KMS-11 (cell line): ENCODE data around the gene SPATS2.

Source experiments
- H2AFZ ChIP-seq: fragments of 200-600 bp; sonication (generic); 2 replicates; pipeline ENCODE4 v1.6.1; 2016; ENCODE audit warnings: antibody characterized with exemption, mixed run types, low read depth
- H3K27ac ChIP-seq: fragments of 200-600 bp; sonication (generic); 2 replicates; pipeline ENCODE4 v1.6.1; 2016; ENCODE audit warnings: mild to moderate bottlenecking, mixed run types
- H3K27me3 ChIP-seq: fragments of 200-600 bp; sonication (generic); 2 replicates; pipeline ENCODE4 v1.6.1; 2017; ENCODE audit warnings: mild to moderate bottlenecking, low read depth, mixed run types, moderate library complexity; ENCODE audit not compliant: insufficient read depth
- H3K36me3 ChIP-seq: fragments of 200-600 bp; sonication (generic); 2 replicates; pipeline ENCODE4 v1.6.1; 2017; ENCODE audit warnings: mild to moderate bottlenecking, mixed run types; ENCODE audit not compliant: insufficient read depth
- H3K4me1 ChIP-seq: fragments of 200-600 bp; sonication (generic); 2 replicates; pipeline ENCODE4 v1.6.1; 2016; ENCODE audit warnings: mild to moderate bottlenecking, low read depth, mixed run types; ENCODE audit not compliant: poor library complexity, severe bottlenecking
- H3K4me2 ChIP-seq: fragments of 200-600 bp; sonication (generic); 2 replicates; pipeline ENCODE4 v1.7.0; 2016; ENCODE audit warnings: mild to moderate bottlenecking, mixed run types
- H3K4me3 ChIP-seq: fragments of 200-600 bp; sonication (generic); IDR thresholded peaks from 2 replicates; pipeline ENCODE4 v1.6.1; 2017; ENCODE audit warnings: low read depth, low read length, mixed read lengths; ENCODE audit not compliant: insufficient read depth
- H3K79me2 ChIP-seq: fragments of 200-600 bp; sonication (generic); 2 replicates; pipeline ENCODE4 v1.6.1; 2016; ENCODE audit warnings: low read depth, mixed run types; ENCODE audit not compliant: insufficient read depth
- H3K9ac ChIP-seq: fragments of 200-600 bp; sonication (generic); 2 replicates; pipeline ENCODE4 v1.6.1; 2016; ENCODE audit warnings: mild to moderate bottlenecking, mixed run types
- H4K20me1 ChIP-seq: fragments of 200-600 bp; sonication (generic); 2 replicates; pipeline ENCODE4 v1.6.1; 2016; ENCODE audit warnings: mild to moderate bottlenecking, mixed run types; ENCODE audit not compliant: insufficient read depth
- CTCF ChIP-seq: fragments of 200-600 bp; sonication (generic); conservative IDR thresholded peaks from 2 replicates; pipeline ENCODE4 v1.6.1; 2017; ENCODE audit warnings: low read depth, mild to moderate bottlenecking, antibody characterized with exemption, low read length, moderate library complexity, mixed read lengths

Gene SPATS2

GRCh38 chr12:49489154-49489553, 121.9 kb downstream of the SPATS2 start:
- Histone ChIP-seq H3K4me1 (peaks cover 75% of the 10 kb centered on the region), H3K9ac (no peak overlapping the region), H3K4me3 (no peak overlapping the region), H3K4me2 (no peak overlapping the region), H3K36me3 (no peaks in the 10 kb centered on the region), H2AFZ (no peak overlapping the region), H3K27me3 (no peaks in the 10 kb centered on the region), H3K27ac (no peak overlapping the region), H4K20me1 (no peaks in the 10 kb centered on the region), H3K79me2 (peaks cover 8% of the 10 kb centered on the region; the same call in 1 of the 2 replicates)
- TF ChIP-seq CTCF = no peak

GRCh38 chr12:49489720-49490119, 122.5 kb downstream of the SPATS2 start:
- H3K4me3 ChIP-seq = no peak overlapping the region
- H3K27me3 ChIP-seq = no peaks in the 10 kb centered on the region
- H3K36me3 ChIP-seq = no peaks in the 10 kb centered on the region; the same call in 1 of the 2 replicates
- no peaks in the 10 kb centered on the region for H4K20me1 ChIP-seq
- peaks cover 76% of the 10 kb centered on the region for H3K4me1 ChIP-seq
- no peak for TF ChIP-seq CTCF
- no peak overlapping the region for H3K4me2 ChIP-seq
- H2AFZ ChIP-seq = no peak overlapping the region
- H3K27ac ChIP-seq = no peak overlapping the region
- H3K9ac ChIP-seq = no peak overlapping the region
- H3K79me2 ChIP-seq = peaks cover 3% of the 10 kb centered on the region; the same call in 1 of the 2 replicates

GRCh38 chr12:49491823-49492222, 124.6 kb downstream of the SPATS2 start:
- no peaks in the 10 kb centered on the region; the same call in 1 of the 2 replicates for H3K36me3 ChIP-seq
- H3K9ac ChIP-seq = no peak overlapping the region
- no peak overlapping the region for H3K4me2 ChIP-seq
- no peak for TF ChIP-seq CTCF
- no peak overlapping the region for H3K27ac ChIP-seq
- peaks cover 76% of the 10 kb centered on the region for H3K4me1 ChIP-seq
- H3K27me3 ChIP-seq = no peaks in the 10 kb centered on the region
- no peak overlapping the region for H2AFZ ChIP-seq
- H3K4me3 ChIP-seq = no peak overlapping the region
- peaks cover 3% of the 10 kb centered on the region; the same call in 1 of the 2 replicates for H3K79me2 ChIP-seq
- H4K20me1 ChIP-seq = no peaks in the 10 kb centered on the region

GRCh38 chr12:49493900-49494299, 126.6 kb downstream of the SPATS2 start:
- no peak overlapping the region for H3K27ac ChIP-seq
- no peak for TF ChIP-seq CTCF
- H4K20me1 ChIP-seq = no peaks in the 10 kb centered on the region

More at GRCh38 chr12:49493900-49494299, 126.6 kb downstream of the SPATS2 start:
- Histone ChIP-seq H3K27me3 (no peaks in the 10 kb centered on the region), H3K4me2 (no peak overlapping the region), H3K4me1 (peaks cover 76% of the 10 kb centered on the region), H3K4me3 (no peak overlapping the region), H3K79me2 (peaks cover 3% of the 10 kb centered on the region; the same call in 1 of the 2 replicates), H3K9ac (no peak overlapping the region), H2AFZ (no peak overlapping the region), H3K36me3 (no peaks in the 10 kb centered on the region; the same call in 1 of the 2 replicates)
